ENCODE measurements around the gene SMPD2. TPM values are rescaled to one million over a fixed set of nuclear protein-coding genes. Genes with fewer than 3 reads are reported as not detected.

The SMPD2 gene
- total and polyA plus RNA-seq, 5 experiments from 2014 or later = 5.8 to 16.3 (median 8.2) TPM

GRCh38 chr6:109447878-109448555 lies 7.5 kb downstream of the SMPD2 start:
- ATAC-seq = no peak
- H3K27me3 Mint-ChIP-seq = no peaks in the 10 kb centered on the region
- no peak for DNase-seq
- peaks cover 0 to 26% (median 1%) of the 10 kb centered on the region in 3 donors for H3K36me3 Mint-ChIP-seq
- H3K4me3 Mint-ChIP-seq = peak overlapping the region in 5 of 10 donors; percentile 14 to 72 (median 33)
- POLR2A ChIA-PET = interaction anchor here (1.5 kb wide), 1 partner anchor 66 kb away, joined by 6 read pairs; the partner anchor contains the start of gene CD164
- peaks cover 32 to 65% (median 57%) of the 10 kb centered on the region in 4 donors for H3K4me1 Mint-ChIP-seq
- H3K9me3 Mint-ChIP-seq = no peaks in the 10 kb centered on the region
- H3K27ac Mint-ChIP-seq = peak overlapping the region; percentile 45 to 92 (median 84)

- POLR2A ChIA-PET = interaction anchor here (1.5 to 1.9 kb wide), 2 partner anchors 11 to 66 kb away, joined by 6 to 9 read pairs; partner anchors contain the start of gene CD164
- ATAC-seq (no peak), DNase-seq (no peak)
- peak overlapping the region; percentile 34 to 92 (median 84) for H3K27ac Mint-ChIP-seq
- peaks cover 30 to 60% (median 59%) of the 10 kb centered on the region in 4 donors for H3K4me1 Mint-ChIP-seq
- peak overlapping the region in 6 of 10 donors; percentile 14 to 72 (median 36) for H3K4me3 Mint-ChIP-seq
- H3K27me3 Mint-ChIP-seq = no peaks in the 10 kb centered on the region
- peaks cover 0 to 23% (median 1%) of the 10 kb centered on the region in 3 donors for H3K36me3 Mint-ChIP-seq
- H3K9me3 Mint-ChIP-seq = no peaks in the 10 kb centered on the region
Measured at GRCh38 chr6:109448615-109449014, 8.1 kb downstream of the SMPD2 start.

DNA sequence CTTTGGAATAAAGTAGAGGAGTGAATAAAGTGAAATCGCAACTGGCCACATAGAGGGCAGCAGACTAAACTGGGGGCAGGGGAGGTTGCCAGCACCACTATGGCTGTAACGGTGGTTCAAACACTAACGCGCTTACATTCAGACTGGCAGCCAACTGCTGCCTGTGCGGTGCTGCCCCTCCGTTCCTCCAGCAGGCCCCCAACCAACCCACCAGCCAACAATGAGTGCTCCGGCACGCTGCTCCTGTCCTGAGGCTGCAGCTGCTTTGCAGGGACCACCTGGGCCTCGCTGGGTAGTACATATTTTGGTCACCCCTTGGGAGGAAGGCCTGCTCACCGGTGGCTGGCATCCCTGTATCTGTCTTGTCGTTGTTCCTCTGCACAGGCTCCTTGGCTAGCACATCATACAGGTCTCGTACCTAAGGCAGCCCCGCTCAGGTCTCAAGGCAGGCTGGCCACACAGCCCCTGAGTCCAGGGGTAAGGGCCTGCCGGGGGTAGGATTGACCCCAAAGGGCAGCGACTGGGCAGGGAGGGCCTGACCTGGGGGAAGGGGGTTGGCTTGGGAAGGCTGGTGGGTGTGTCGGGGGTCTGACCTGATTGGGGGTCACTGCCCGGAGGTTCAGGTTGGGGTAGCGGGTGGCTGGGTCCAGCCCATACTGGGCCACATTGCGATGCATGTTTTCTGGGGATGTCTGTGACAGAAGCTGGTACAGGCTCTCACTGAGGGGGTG lies 8.7 kb downstream of the SMPD2 start:
- POLR2A ChIA-PET = interaction anchor here (1.5 to 8.6 kb wide), 4 partner anchors 7 to 67 kb away, joined by 6 to 131 read pairs (median 11); partner anchors contain the start of genes CD164, PPIL6 and SMPD2
- Mint-ChIP-seq H3K4me3 (peak overlapping the region in 9 of 10 donors; percentile 31 to 83 (median 63)), H3K9me3 (no peaks in the 10 kb centered on the region), H3K27me3 (no peaks in the 10 kb centered on the region), H3K36me3 (peaks cover 0 to 23% (median 1%) of the 10 kb centered on the region in 3 donors), H3K4me1 (peaks cover 33 to 66% (median 64%) of the 10 kb centered on the region in 4 donors), H3K27ac (peak overlapping the region; percentile 71 to 92 (median 86))
- ATAC-seq (peak in 1 of 2 donors; percentile 1), DNase-seq (no peak)

DNA sequence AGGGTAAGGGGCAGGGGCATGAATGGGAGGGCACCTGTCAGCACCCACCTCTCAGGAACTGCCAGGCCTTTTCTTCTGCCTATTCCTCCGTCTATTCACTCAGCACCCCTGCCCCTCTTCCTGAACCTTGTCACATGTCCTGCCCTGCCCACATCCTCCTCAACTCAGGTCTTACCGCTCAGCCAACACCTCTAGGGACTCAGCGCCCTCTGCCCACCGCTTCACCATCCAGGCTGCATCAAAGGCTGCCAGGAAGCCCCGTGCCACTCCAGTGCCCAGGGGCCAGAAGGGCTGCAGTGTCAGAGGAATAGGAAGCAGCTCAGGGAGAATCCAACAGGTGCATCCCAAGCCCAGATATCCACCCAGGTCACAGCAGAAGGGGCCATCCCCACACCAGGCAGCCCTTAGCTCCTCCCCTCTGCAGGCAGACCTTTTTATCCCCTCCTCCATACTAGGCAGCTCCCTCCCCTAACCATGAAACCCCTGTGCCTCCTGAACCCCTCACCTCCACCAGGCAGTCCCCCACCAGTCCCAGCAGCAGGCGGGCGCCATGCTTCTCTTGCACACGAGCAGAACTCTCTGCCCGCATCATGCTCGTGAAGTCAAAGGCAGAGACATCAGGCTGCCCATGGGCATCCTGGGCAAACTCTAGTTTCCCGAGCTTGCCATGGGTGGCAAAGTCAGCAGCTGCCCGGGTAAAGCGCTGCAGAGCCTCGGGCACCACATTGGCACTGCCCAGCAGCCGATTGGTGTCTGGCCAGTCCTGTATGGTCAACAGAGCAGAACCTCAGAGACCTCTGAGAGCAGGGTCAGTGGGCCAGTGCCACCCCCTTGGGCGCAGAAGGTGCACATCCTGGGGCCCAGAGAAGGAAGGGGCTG lies 9.5 kb downstream of the SMPD2 start:
- DNase-seq (peak in 7 of 10 donors; percentile 35 to 77 (median 55)), ATAC-seq (peak; percentile 48 to 49)
- H3K4me3 Mint-ChIP-seq = peak overlapping the region; percentile 34 to 83 (median 60)
- no peaks in the 10 kb centered on the region for H3K9me3 Mint-ChIP-seq
- H3K27ac Mint-ChIP-seq = peak overlapping the region; percentile 71 to 92 (median 85)
- POLR2A ChIA-PET = interaction anchor here (1.9 to 8.6 kb wide), 3 partner anchors 8 to 67 kb away, joined by 9 to 131 read pairs (median 13); partner anchors contain the start of genes CD164, PPIL6 and SMPD2
- no peaks in the 10 kb centered on the region for H3K27me3 Mint-ChIP-seq
- peaks cover 36 to 72% (median 70%) of the 10 kb centered on the region in 4 donors for H3K4me1 Mint-ChIP-seq
- H3K36me3 Mint-ChIP-seq = peaks cover 0 to 23% (median 1%) of the 10 kb centered on the region in 3 donors

GRCh38 chr6:109450801-109451200 lies 10.3 kb downstream of the SMPD2 start:
- Mint-ChIP-seq H3K27ac (peak overlapping the region in 8 of 10 donors; percentile 32 to 84 (median 70)), H3K4me3 (peak overlapping the region in 5 of 10 donors; percentile 4 to 41 (median 20)), H3K9me3 (no peaks in the 10 kb centered on the region), H3K4me1 (peaks cover 34 to 72% (median 70%) of the 10 kb centered on the region in 4 donors), H3K27me3 (peaks cover 0 to 1% (median 0%) of the 10 kb centered on the region in 5 donors), H3K36me3 (peaks cover 0 to 17% (median 1%) of the 10 kb centered on the region in 3 donors)
- ATAC-seq = no peak
- POLR2A ChIA-PET = interaction anchor here (0.6 to 8.6 kb wide), 4 partner anchors 9 to 68 kb away, joined by 4 to 131 read pairs (median 8); partner anchors contain the start of genes CD164, PPIL6, SMPD2 and ZBTB24
- no peak for DNase-seq

DNA sequence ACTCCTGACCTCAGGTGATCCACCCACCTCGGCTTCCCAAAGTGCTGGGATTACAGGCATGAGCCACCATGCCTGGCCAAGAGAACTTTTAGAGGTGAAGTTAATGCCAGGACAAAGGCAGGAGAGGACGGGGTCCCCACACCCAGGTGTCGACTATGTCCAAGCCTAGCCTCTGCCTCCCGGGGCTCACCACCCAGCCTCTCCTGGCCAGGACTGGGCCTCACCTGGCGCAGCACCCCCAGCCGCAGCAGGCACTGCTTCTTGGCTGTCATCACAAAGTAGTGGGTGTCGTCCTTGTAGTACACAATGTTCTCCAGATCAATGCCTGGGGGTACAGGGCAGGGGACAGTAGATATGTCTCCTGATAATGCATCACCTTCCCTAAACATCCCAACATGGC lies 10.9 kb downstream of the SMPD2 start:
- H3K27me3 Mint-ChIP-seq = peaks cover 0 to 1% (median 0%) of the 10 kb centered on the region in 5 donors
- POLR2A ChIA-PET = interaction anchor here (0.6 to 8.6 kb wide), 6 partner anchors 9 to 186 kb away, joined by 3 to 131 read pairs (median 8); partner anchors contain the start of genes CD164, PPIL6, SMPD2 and ZBTB24
- ATAC-seq (no peak), DNase-seq (no peak)
- peak overlapping the region in 2 of 10 donors; percentile 22 to 51 for H3K4me3 Mint-ChIP-seq
- H3K27ac Mint-ChIP-seq = peak overlapping the region in 3 of 10 donors; percentile 10 to 86 (median 73)
- H3K36me3 Mint-ChIP-seq = peaks cover 0 to 12% (median 1%) of the 10 kb centered on the region in 3 donors
- no peaks in the 10 kb centered on the region for H3K9me3 Mint-ChIP-seq
- peaks cover 34 to 71% (median 69%) of the 10 kb centered on the region in 4 donors for H3K4me1 Mint-ChIP-seq

DNA sequence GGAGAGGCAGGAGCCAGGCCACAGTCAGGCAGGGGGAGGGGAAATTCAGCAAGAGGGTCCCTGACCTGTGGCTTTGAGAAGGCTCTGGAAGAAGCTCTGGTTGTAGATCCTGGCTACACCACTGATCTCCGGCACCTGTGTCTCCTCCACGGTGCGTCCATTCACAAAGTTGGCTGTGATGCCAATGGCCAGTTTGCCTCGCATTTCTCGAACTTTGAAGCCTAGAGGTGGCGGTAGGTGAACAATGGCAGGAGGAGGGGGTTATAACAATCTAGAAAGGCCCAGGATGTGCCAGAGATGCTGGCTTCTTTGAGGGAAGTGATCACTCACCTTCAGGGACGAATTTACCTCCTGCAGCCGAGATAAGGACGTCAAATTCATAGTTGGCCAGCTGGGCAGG lies 11.7 kb downstream of the SMPD2 start:
- peak overlapping the region in 8 of 10 donors; percentile 29 to 98 (median 66) for H3K27ac Mint-ChIP-seq
- peak overlapping the region in 6 of 10 donors; percentile 3 to 50 (median 27) for H3K4me3 Mint-ChIP-seq
- no peak for ATAC-seq
- H3K27me3 Mint-ChIP-seq = peaks cover 0 to 1% (median 0%) of the 10 kb centered on the region in 5 donors
- H3K9me3 Mint-ChIP-seq = no peaks in the 10 kb centered on the region
- POLR2A ChIA-PET = interaction anchor here (0.5 to 8.6 kb wide), 4 partner anchors 10 to 185 kb away, joined by 3 to 131 read pairs (median 30); partner anchors contain the start of genes CD164, PPIL6 and SMPD2
- DNase-seq = no peak
- peaks cover 0 to 9% (median 1%) of the 10 kb centered on the region in 3 donors for H3K36me3 Mint-ChIP-seq
- peaks cover 33 to 78% (median 72%) of the 10 kb centered on the region in 4 donors for H3K4me1 Mint-ChIP-seq

DNA sequence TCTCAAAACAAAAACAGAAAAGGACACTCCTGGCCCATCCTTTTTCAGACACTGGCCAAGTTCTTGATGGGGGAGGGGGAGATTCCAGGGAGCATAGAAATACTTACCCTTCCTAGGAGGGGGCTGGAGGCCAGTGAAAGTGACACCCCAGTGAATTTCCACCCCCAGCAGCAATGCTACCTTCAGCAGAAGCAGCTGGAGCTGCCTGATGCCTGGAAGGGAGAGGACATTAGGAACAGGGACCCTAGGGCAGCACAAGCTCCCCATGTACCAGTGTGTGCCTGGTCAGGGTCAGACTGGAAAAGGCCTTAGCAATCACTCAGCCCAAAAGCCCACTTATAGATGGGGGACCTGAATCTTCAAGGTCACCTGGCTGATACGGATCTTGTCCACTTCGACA lies 12.6 kb downstream of the SMPD2 start:
- Mint-ChIP-seq H3K27ac (peak overlapping the region in 9 of 10 donors; percentile 40 to 98 (median 66)), H3K9me3 (no peaks in the 10 kb centered on the region), H3K4me1 (peaks cover 35 to 81% (median 75%) of the 10 kb centered on the region in 4 donors), H3K4me3 (peak overlapping the region in 4 of 10 donors; percentile 22 to 89 (median 52)), H3K27me3 (peaks cover 0 to 1% (median 0%) of the 10 kb centered on the region in 5 donors), H3K36me3 (peaks cover 0 to 9% (median 1%) of the 10 kb centered on the region in 3 donors)
- no peak for DNase-seq
- POLR2A ChIA-PET = interaction anchor here (0.6 to 8.6 kb wide), 5 partner anchors 11 to 70 kb away, joined by 5 to 131 read pairs (median 56); partner anchors contain the start of genes CD164, PPIL6, SMPD2 and ZBTB24
- no peak for ATAC-seq

DNA sequence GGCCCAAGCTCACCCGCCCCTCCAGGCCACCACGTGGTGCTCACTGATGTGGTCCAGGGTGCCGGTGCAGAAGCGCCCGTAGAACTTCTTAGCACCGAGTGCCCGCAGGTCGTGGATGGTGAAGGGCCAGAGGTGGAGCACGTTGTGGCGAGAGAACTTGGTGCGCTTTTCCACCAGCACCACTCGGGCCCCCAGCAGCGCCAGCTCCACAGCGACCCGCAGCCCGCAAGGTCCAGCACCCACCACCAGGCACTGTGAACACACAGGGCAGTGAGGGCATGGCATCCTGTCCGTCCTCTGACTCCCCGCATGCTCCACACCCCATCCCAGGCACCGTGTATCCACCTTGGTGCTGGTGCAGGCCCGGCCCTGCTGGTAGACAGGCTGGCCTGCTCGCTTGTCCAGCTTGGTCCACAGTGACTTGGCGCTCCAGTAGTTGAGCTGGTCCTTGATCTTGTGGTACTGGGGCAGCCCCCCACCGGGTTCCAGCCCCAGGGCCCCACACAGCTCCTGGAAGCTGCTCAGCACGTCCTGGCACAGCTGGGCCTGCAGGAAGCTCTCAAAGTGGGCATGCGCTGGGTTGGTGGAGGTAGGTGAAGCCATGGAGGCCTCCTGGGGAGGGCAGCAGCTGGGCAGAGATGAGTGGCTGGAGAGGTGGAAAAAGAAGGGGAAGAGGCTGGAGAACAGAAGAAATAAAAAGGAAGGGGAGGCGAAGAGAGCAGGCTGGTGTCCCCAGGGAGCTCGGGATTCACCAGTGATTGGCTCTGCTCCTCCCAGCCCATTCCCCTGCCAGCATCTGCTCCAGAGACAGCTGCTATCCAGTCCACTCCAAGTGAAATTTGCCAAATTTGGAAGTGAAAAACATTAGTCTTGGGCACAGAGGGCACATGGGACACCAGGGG lies 13.3 kb downstream of the SMPD2 start:
- H3K27me3 Mint-ChIP-seq = peaks cover 0 to 1% (median 0%) of the 10 kb centered on the region in 5 donors
- H3K9me3 Mint-ChIP-seq = no peaks in the 10 kb centered on the region
- H3K4me1 Mint-ChIP-seq = peaks cover 34 to 82% (median 76%) of the 10 kb centered on the region in 4 donors
- DNase-seq = no peak
- no peak for ATAC-seq
- POLR2A ChIA-PET = interaction anchor here (0.6 to 8.6 kb wide), 5 partner anchors 12 to 71 kb away, joined by 5 to 131 read pairs (median 56); partner anchors contain the start of genes CD164, PPIL6, SMPD2 and ZBTB24
- peak overlapping the region; percentile 90 to 100 (median 98) for H3K27ac Mint-ChIP-seq
- peaks cover 0 to 9% (median 1%) of the 10 kb centered on the region in 3 donors for H3K36me3 Mint-ChIP-seq
- H3K4me3 Mint-ChIP-seq = peak overlapping the region; percentile 87 to 99 (median 96)

All from naive thymus-derived CD8-positive, alpha-beta T cell (primary cell).